Hematopoietic multipotent progenitor cell treated with erythropoietin and hydrocortisone succinate and interleukin-3 and kit ligand, for 15 days (in vitro differentiated cells): ENCODE measurements around the gene SEC14L1.

ENCODE experiments used
- DNase-seq: peaks from one replicate; pipeline ENCODE4 v3.0.0-alpha.2; 2015; ENCODE audit warnings: low spot score

The SEC14L1 gene

GRCh38 chr17:77214328-77214727 lies 73.6 kb downstream of the SEC14L1 start:
- DNase-seq = no peak

DNA sequence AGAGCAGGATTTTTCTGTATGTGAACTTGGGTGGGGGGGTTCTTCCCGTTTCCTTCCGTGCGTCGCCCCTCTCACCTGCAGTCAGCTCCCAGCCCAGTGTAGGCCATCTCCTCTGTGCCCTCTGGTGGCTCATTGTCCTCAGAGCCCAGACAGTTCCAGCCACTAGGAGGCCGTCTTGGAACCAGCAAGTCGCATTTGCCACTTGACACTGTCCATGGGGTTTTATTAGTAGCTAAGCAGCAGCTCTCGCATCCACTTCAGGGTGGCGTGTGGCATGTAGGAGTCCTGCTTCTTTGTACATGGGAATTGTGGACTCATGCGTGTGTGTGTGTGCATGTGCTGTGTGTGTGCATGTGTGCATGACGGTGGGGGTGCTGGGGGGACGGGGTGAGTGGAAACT lies 74.0 kb downstream of the SEC14L1 start:
- DNase-seq = peak; percentile 67

DNA sequence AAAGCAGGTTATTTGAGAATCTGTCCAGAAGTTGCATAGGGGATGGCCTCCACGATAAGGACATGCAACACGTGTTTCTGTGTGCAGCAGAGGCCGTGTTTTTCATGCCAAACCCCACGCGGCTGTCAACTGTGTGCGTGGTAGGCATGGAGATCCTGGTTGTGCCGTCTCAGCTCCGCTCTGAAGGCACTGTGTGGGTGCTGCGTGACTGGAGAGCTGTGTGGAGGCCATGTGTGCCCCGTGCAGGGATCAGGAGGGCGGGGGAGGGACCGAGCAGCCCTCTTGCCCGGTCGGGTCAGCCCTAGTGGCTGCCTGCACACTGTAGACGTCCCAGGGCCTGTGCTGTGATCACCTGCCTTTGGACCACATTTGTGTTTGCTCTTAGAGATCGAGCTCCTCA lies 74.5 kb downstream of the SEC14L1 start:
- no peak for DNase-seq

- DNase-seq = no peak
Observed at GRCh38 chr17:77216486-77216885, 75.7 kb downstream of the SEC14L1 start.

GRCh38 chr17:77217123-77217522 lies 76.4 kb downstream of the SEC14L1 start:
- DNase-seq = no peak

- no peak for DNase-seq
Observed at GRCh38 chr17:77217566-77217965, 76.8 kb downstream of the SEC14L1 start.

- DNase-seq = no peak
Observed at GRCh38 chr17:77218902-77219301, 78.1 kb downstream of the SEC14L1 start.

- DNase-seq = no peak
Observed at GRCh38 chr17:77222356-77222755, 81.6 kb downstream of the SEC14L1 start.

- DNase-seq = no peak
Observed at GRCh38 chr17:77223642-77224420, 83.1 kb downstream of the SEC14L1 start.

GRCh38 chr17:77225265-77225664 lies 84.5 kb downstream of the SEC14L1 start:
- DNase-seq = no peak

- DNase-seq = no peak
Observed at GRCh38 chr17:77227461-77228240, 86.9 kb downstream of the SEC14L1 start.

GRCh38 chr17:77228241-77228752 lies 87.5 kb downstream of the SEC14L1 start:
- DNase-seq = no peak

DNA sequence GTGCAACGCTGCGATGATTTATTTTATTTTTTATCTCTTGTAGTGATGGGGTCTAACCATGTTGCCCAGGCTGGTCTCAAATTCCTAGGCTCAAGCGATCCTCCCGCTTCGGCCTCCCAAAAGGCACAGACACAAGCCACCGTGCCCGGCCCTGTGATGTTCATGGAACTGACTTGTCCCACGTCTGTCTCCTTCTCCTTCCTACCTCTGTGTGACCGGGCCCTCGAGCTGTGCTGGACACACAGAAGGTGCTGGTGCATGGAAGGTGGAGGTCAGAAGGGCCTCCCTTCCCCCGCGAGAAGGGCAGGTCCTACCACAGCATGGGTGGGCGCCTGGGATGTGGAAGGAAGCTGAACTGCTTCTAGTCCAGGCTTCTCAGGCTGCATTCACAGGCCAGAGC lies 88.0 kb downstream of the SEC14L1 start:
- DNase-seq = no peak

DNA sequence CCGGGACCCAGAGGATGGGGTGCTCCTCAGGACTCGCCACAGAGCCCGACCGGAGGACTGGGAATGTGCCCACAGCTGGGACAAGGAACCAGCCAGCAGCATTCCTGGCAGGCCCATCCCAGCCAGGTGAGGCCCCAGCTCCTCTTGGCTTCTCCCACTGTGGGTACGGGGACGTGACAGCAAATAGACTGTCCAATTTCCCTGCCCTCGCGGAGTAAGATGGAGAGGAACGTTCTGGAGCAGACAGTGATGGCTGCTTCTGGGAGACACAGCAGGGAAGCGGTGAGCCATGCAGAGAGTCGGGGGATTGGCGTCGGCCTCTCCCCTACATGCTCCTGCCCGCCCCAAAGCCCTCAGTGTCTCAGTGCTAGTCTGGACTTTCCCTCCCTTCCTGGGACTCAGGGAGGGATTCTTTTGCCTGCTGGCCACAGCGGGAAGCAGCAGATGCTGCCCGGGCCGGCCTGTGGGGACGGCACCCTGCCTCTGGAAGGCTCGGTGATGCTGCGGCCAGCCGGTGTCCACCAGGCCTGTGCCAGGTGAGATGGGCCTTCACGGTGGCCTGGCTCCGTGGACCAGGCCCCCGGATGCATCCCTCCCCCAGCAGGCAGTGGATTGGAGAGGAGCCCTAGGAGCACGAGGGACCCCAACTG lies 89.1 kb downstream of the SEC14L1 start:
- no peak for DNase-seq

- no peak for DNase-seq
Observed at GRCh38 chr17:77230436-77230830, 89.7 kb downstream of the SEC14L1 start.

- DNase-seq = no peak
Observed at GRCh38 chr17:77231076-77231871, 90.5 kb downstream of the SEC14L1 start.

DNA sequence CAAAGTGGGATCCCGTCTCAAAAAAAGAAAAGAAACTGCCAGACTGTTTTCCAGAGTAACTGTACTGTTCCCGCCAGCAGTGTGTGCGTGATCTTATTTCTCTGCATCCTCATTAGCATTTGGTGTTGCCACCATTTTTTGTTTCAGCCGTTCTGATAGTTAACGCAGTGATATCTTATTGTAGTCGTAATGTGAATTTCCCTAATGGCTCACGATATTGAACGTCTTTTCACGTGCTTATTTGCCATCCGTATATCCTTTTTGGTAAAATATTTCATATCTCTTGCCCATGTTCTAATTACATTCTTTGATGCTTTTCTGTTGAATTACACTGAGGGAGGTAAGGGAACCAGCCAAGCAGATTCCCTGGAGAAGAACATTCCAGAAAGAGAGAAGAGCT lies 92.4 kb downstream of the SEC14L1 start:
- no peak for DNase-seq

DNA sequence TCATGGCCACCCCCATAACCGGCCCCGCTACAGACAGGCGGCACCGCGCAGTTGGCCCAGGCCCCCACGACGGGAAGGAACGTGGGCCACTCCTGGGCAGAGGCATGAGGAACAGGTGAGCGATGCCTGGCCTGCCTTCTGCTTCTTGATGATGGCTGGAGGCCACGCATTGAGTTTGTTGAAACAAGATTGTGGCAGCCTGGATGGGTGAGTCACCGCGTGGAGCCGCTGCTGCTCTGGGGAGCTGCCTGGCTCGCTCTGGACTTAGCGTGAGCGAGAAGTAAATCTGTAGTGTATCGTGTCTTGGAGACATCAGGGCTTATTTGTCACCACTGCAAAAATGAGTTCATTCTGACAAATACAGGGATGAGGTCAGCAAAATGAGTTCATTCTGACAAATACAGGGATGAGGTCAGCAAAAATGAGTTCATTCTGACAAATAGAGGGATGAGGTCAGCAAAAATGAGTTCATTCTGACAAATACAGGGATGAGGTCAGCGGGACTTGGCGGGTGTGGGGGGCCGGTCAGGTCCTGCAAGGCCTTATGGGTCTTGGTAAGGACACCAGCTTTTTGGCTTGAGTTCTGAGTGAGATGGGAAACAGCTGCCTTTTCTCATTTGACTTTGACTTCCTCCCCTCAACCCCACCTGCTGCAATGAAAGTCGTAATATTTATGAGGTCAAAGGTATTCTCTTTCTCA lies 93.0 kb downstream of the SEC14L1 start:
- peak; percentile 68 for DNase-seq

DNA sequence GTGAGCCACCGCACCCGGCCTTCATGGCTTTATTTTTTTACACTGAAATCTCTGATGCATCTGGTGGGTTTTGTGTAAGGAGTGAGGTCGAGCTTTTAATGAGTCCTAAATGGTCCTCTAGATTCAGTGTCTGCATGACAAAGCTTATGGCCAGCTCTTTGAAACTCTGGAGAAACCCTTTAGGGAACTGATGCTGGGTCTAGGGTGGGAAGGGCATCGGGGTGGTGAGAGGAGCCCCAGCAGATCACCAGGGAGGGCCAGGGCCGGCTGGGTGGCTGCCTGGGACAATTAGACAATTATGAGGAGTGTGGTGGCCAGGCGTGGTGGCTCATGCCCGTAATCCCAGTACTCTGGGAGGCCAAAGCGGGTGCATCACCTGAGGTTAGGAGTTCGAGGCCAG lies 93.9 kb downstream of the SEC14L1 start:
- no peak for DNase-seq

GRCh38 chr17:77235370-77235941 lies 94.7 kb downstream of the SEC14L1 start:
- DNase-seq = no peak
